Activated CD8-positive, alpha-beta memory T cell treated with anti-CD3 and anti-CD28 coated beads, Interleukin-2, amount 50 U/mL, for 1 hour (primary cell): Measurements from ENCODE around the gene NKX1-2.

Experiments
- DNase-seq: peaks from one replicate; pipeline ENCODE4 v3.0.0-alpha.2; 2020; ENCODE audit errors: extremely low read depth

NKX1-2 gene

DNA sequence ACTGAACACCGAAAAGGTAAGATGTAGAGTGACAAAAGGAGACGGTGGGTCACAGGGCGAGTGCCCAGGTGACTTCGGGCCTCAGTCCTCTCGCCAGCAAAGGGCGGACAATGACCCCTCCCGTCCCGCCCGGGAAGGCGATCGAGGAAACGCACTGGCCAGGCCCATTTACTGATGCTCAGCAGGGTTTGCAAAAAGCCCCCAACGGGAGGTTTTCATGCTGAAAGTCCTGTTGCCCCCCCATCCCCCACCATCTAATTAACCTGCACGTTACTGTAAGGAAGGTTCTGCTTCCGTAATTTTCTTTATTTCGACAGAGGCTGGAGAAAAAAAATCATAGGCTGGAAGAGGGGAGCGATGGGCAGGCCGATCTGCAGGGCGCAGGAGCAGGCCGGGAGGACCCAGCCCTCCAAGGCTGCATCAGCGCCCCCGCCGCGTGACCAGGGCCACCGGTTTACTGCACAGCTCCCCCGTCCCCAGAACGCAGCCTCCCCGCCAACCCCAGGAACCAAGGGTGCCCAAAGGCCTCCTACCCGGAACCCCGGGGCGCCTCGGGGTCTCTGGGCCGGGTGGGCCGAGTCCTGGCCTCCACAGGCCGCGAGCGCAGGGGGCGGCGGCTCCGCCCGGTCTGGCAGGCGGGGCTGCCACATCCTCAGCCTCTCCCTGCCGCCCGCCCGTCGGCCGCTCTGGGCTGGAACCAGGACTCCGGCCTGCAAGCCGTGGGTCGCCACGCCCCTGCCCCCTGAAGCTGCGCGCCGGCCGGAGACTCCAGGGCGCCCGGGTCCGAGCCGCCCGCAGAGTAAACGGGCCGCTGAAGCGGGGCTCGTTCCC, 31.7 kb downstream of the NKX1-2 start:
- no peak for DNase-seq

- no peak for DNase-seq
Measured at GRCh38 chr10:124416733-124417132, 33.1 kb downstream of the NKX1-2 start.

DNA sequence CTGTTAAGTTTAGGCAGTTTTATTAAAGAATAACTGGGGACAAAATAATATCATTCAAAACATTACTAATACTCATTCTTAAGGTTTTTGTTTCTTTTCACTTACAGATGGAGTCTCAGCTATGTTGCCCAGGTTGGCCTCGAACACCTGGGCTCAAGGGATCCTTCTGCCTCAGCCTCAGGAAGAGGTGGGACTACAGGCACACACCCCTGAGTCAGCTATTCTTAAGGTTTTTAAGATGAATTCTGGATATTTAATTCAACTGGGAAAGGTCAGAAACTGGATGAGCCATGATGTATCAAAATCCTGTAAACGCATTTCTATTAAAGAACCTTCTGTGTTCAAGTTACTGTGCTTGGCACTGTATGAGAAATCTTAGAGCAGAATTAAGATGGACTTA, 34.6 kb downstream of the NKX1-2 start:
- no peak for DNase-seq

GRCh38 chr10:124414076-124414475, 35.8 kb downstream of the NKX1-2 start:
- DNase-seq = no peak

- no peak for DNase-seq
Measured at GRCh38 chr10:124409696-124410095, 40.1 kb downstream of the NKX1-2 start.

- DNase-seq = no peak
Measured at GRCh38 chr10:124408357-124408756, 41.5 kb downstream of the NKX1-2 start.

DNA sequence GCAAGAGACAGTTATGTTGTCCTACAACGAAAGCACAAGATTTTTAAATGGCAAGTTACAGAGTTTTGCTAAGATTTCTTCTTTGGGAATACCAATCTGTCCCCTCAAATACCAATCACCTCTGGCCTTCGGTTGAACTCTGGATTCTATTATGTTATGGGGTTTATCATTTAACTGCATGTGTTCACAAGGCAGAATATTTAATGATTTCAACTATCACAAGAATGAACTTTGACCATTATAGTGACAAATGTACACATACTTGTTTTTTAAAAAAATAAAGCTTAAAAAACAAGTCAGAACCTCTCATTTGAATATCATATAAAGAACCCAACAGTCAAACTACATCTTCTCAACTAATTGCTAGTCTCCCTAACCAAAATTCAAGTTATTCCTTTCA, 42.4 kb downstream of the NKX1-2 start:
- DNase-seq = no peak

DNA sequence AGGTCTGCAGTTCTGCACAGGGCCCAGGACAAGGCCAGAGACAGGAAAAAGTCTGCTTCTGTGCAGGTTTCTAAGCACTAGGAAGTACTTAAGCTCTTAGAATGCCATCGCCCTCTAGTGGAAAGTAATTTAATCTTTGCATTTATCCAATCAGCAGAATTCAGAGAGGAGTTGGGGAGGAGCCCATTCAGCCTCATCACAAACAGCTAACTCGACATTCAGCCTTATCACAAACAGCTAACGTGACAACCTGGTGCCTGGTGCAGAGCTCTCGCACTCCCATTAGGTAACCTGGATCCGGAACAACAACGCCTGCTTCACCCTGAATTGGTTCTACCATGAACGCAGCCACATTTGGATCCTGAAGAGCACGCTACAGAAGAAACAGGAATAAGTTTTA, 46.3 kb downstream of the NKX1-2 start:
- DNase-seq = no peak

GRCh38 chr10:124402273-124402672, 47.6 kb downstream of the NKX1-2 start:
- DNase-seq = no peak

GRCh38 chr10:124401633-124402032, 48.2 kb downstream of the NKX1-2 start:
- DNase-seq = no peak
